Ectodermal cell (in vitro differentiated cells): Measurements from ENCODE around the gene GMEB2.

Experiments used
- H3K27ac ChIP-seq: 2 replicates; pipeline ENCODE4 v1.7.0; 2013; ENCODE audit warnings: mild to moderate bottlenecking, low read depth, low read length; ENCODE audit not compliant: insufficient read depth, poor library complexity, severe bottlenecking
- H3K27me3 ChIP-seq: 2 replicates; pipeline ENCODE4 v1.7.0; 2013; ENCODE audit warnings: mild to moderate bottlenecking, low read length; ENCODE audit not compliant: insufficient read depth, control insufficient read depth, poor library complexity, severe bottlenecking
- H3K36me3 ChIP-seq: one replicate; pipeline ENCODE4 v1.7.0; 2013; ENCODE audit warnings: low read length; ENCODE audit not compliant: control insufficient read depth, insufficient read depth
- H3K4me1 ChIP-seq: one replicate; pipeline ENCODE4 v1.7.0; 2013; ENCODE audit warnings: low read length; ENCODE audit not compliant: control insufficient read depth, insufficient read depth
- H3K4me3 ChIP-seq: 2 replicates; pipeline ENCODE4 v1.7.0; 2013; ENCODE audit warnings: low read depth, low read length, control low read depth; ENCODE audit not compliant: insufficient read depth
- H3K9me3 ChIP-seq: 2 replicates; pipeline ENCODE4 v1.7.0; 2013; ENCODE audit warnings: mild to moderate bottlenecking, low read length, moderate library complexity; ENCODE audit not compliant: control insufficient read depth
- WGBS, 2 experiments: methylation state at CpG; one replicate each; pipeline ENCODE4 v1.1.7; 2013; ENCODE audit warnings: missing lambda C conversion rate in 2 of 2; 5-methylcytosine and 5-hydroxymethylcytosine counted together

Gene GMEB2

GRCh38 chr20:63625771-63626423 lies 1.0 kb downstream of the GMEB2 start:
- Histone ChIP-seq H3K4me3 (peak overlapping the region; percentile 97), H3K27me3 (no peaks in the 10 kb centered on the region), H3K9me3 (no peaks in the 10 kb centered on the region), H3K27ac (peak overlapping the region; percentile 80), H3K36me3 (no peaks in the 10 kb centered on the region), H3K4me1 (peaks cover 11% of the 10 kb centered on the region)
- 28 to 29% methylated on average over 36 of the region's 36 CpGs for WGBS, 2 experiments

DNA sequence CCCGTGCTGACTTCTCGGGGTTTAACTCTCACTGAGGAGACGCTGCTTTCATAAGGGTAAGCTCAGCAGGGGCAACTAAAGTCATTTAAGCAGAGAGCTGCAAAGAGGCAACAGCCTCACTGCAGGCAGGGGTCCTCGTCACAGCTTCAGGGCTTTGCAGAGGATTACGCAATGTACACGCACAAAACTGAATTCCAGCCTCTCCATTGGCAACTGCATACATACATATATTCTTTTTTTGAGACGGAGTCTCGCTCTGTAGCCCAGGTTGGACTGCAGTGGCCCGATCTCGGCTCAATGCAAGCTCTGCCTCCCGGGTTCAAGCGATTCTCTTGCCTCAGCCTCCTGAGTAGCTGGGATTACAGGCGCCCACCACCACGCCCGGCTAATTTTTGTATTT lies 2.4 kb downstream of the GMEB2 start:
- Histone ChIP-seq H3K4me1 (peaks cover 11% of the 10 kb centered on the region), H3K27me3 (no peaks in the 10 kb centered on the region), H3K27ac (no peak overlapping the region), H3K9me3 (no peaks in the 10 kb centered on the region), H3K36me3 (no peaks in the 10 kb centered on the region), H3K4me3 (no peak overlapping the region)
- 84% methylated on average over 15 of the region's 15 CpGs for WGBS, 2 experiments

GRCh38 chr20:63622732-63623131 lies 4.2 kb downstream of the GMEB2 start:
- WGBS, 2 experiments, result 93 to 95% methylated on average over 12 to 14 of the region's 14 CpGs

DNA sequence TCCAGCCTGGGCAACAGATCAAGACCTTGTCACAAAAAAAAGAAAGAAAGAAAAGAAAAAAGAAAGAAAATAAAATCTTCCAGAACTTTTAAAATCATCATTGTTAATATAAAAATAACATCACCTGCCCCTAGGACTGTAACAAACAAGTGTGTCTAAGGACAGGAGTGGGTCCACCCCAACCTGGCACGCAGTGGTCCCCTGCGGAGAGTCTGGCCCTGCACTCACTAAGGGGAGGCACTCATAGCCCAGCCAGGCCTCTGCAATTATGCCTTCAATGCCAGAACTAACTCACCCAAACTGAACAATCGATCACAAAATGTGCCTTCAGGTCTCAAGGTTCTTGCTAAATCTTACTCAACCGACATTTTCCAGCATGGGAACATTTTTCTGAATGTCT lies 4.8 kb downstream of the GMEB2 start:
- WGBS, 2 experiments, result 92 to 97% methylated on average over 4 of the region's 4 CpGs
- Histone ChIP-seq H3K4me1 (peaks cover 7% of the 10 kb centered on the region), H3K36me3 (peaks cover 5% of the 10 kb centered on the region), H3K27me3 (no peaks in the 10 kb centered on the region), H3K4me3 (no peak overlapping the region), H3K27ac (no peak overlapping the region), H3K9me3 (no peaks in the 10 kb centered on the region)

More at GRCh38 chr20:63622732-63623131, 4.2 kb downstream of the GMEB2 start:
- no peak overlapping the region for H3K27ac ChIP-seq
- H3K4me3 ChIP-seq, result no peak overlapping the region
- H3K4me1 ChIP-seq, result peaks cover 9% of the 10 kb centered on the region
- H3K27me3 ChIP-seq, result no peaks in the 10 kb centered on the region
- H3K9me3 ChIP-seq, result no peaks in the 10 kb centered on the region
- peaks cover 5% of the 10 kb centered on the region for H3K36me3 ChIP-seq

DNA sequence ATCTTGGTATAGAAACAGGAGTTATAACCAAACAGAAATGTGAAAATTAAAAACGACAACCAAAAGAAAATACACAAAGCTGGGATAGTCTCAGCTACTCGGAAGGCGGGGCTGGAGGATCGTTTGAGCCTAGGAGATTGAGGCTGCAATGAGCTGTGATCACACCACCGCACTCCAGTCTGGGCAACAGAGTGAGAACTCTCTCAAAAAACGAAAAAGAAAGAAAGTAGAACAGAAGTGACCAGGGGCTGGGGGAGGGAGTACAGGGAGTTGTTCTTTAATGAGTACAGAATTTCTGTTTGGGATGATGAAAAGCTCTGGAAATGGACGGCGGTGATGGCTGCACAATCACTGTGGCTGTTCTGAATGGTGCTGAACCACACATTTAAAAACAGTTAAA lies 5.9 kb downstream of the GMEB2 start:
- Histone ChIP-seq H3K27me3 (no peaks in the 10 kb centered on the region), H3K4me3 (no peak overlapping the region), H3K36me3 (peaks cover 5% of the 10 kb centered on the region), H3K9me3 (no peaks in the 10 kb centered on the region), H3K4me1 (peaks cover 7% of the 10 kb centered on the region), H3K27ac (no peak overlapping the region)
- WGBS, 2 experiments, result 93 to 94% methylated on average over 8 of the region's 8 CpGs

- no peaks in the 10 kb centered on the region for H3K9me3 ChIP-seq
- WGBS, 2 experiments, result 91% methylated on average over 13 of the region's 13 CpGs
- H3K27me3 ChIP-seq, result no peaks in the 10 kb centered on the region
- H3K36me3 ChIP-seq, result peaks cover 17% of the 10 kb centered on the region
- no peaks in the 10 kb centered on the region for H3K4me1 ChIP-seq
- H3K27ac ChIP-seq, result no peak overlapping the region
- H3K4me3 ChIP-seq, result no peak overlapping the region
These were observed 7.4 kb downstream of the GMEB2 start for GRCh38 chr20:63619505-63619904.

DNA sequence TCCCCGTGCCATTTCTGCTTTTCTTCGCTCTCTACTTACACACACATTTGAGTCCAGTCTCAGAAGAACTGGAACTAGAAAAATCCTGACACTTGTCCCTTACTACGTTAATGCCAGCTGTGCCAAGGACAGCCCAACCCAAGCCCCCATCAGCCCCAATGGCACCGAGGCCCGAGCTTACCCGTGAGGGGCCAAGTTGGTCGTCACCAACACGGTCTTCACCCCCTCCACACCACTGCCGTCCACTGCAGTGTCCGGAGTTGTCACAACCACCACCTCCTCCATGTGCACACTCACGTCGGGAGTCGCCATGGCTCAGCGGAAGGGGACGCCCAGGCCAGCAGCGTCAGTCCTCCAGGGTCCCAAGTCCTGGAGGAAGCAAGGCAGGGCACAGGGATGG lies 7.8 kb downstream of the GMEB2 start:
- Histone ChIP-seq H3K27me3 (no peaks in the 10 kb centered on the region), H3K36me3 (peaks cover 17% of the 10 kb centered on the region), H3K9me3 (no peaks in the 10 kb centered on the region), H3K4me3 (no peak overlapping the region), H3K27ac (no peak overlapping the region), H3K4me1 (no peaks in the 10 kb centered on the region)
- whole genome bisulfite sequencing, 2 experiments, result 94 to 96% methylated on average over 16 of the region's 16 CpGs

GRCh38 chr20:63618291-63618980 lies 8.5 kb downstream of the GMEB2 start:
- Histone ChIP-seq H3K4me3 (no peak overlapping the region), H3K27me3 (no peaks in the 10 kb centered on the region), H3K9me3 (no peaks in the 10 kb centered on the region), H3K27ac (no peak overlapping the region), H3K4me1 (no peaks in the 10 kb centered on the region), H3K36me3 (peaks cover 17% of the 10 kb centered on the region)
- WGBS, 2 experiments, result 94 to 96% methylated on average over 11 of the region's 11 CpGs

GRCh38 chr20:63617876-63618265 lies 9.0 kb downstream of the GMEB2 start:
- WGBS, 2 experiments, result 91 to 93% methylated on average over 8 of the region's 8 CpGs
- Histone ChIP-seq H3K36me3 (peaks cover 17% of the 10 kb centered on the region), H3K9me3 (no peaks in the 10 kb centered on the region), H3K27me3 (no peaks in the 10 kb centered on the region), H3K4me3 (no peak overlapping the region), H3K27ac (no peak overlapping the region), H3K4me1 (no peaks in the 10 kb centered on the region)

GRCh38 chr20:63617092-63617875 lies 9.6 kb downstream of the GMEB2 start:
- Histone ChIP-seq H3K9me3 (no peaks in the 10 kb centered on the region), H3K27me3 (no peaks in the 10 kb centered on the region), H3K4me1 (no peaks in the 10 kb centered on the region), H3K36me3 (peaks cover 17% of the 10 kb centered on the region), H3K4me3 (no peak overlapping the region), H3K27ac (no peak overlapping the region)
- 95% methylated on average over 41 of the region's 41 CpGs for WGBS, 2 experiments
